Heart right ventricle (tissue), 16 donors: Measurements from ENCODE around the gene TMC2. TPM values are rescaled to one million over a fixed set of nuclear protein-coding genes. Genes with fewer than 3 reads are reported as not detected.

ENCODE experiments used
- ATAC-seq, 8 donors: fragments of 200-7000 bp; cut with Tn5 transposase; one replicate each; pipeline ENCODE4 v1.9.1; 2020; ENCODE audit warnings: mild to moderate bottlenecking in 8 of 8, moderate library complexity in 8 of 8, moderate number of reproducible peaks in 1 of 8
- DNase-seq, 2 donors: peaks; one replicate each; pipeline ENCODE4 v3.0.0-alpha.2; 2020
- H3K27ac ChIP-seq, 10 donors: fragments of 200-600 bp; sonication (generic) in 2 of 10; one replicate each; pipeline versions ENCODE4 v1.5.0 to v1.8.0; 2020 to 2022; ENCODE audit warnings: mild to moderate bottlenecking in 3 of 10
- H3K27me3 ChIP-seq, 7 donors: fragments of 200-600 bp; one replicate each; pipeline ENCODE4 v1.8.0; 2021 to 2022; ENCODE audit warnings: mild to moderate bottlenecking in 2 of 7
- H3K36me3 ChIP-seq, 9 donors: fragments of 200-600 bp; sonication (generic) in 1 of 9; one replicate each; pipeline versions ENCODE4 v1.5.0 to v1.8.0; 2020 to 2022; ENCODE audit warnings: mild to moderate bottlenecking in 2 of 9
- H3K4me1 ChIP-seq, 9 donors: fragments of 200-600 bp; sonication (generic) in 1 of 9; one replicate each; pipeline versions ENCODE4 v1.5.0 to v1.8.0; 2020 to 2022; ENCODE audit warnings: mild to moderate bottlenecking in 4 of 9
- H3K4me3 ChIP-seq, 10 donors: fragments of 200-600 bp; sonication (generic) in 2 of 10; one replicate each; pipeline versions ENCODE4 v1.5.0 to v1.8.0; 2020 to 2022; ENCODE audit warnings: mild to moderate bottlenecking in 7 of 10, moderate library complexity in 2 of 10
- H3K9me3 ChIP-seq, 11 donors: fragments of 200-600 bp in 10 of 11; sonication (generic) in 2 of 11; one replicate each; pipeline versions ENCODE4 v1.5.0 to v1.8.0; 2013 to 2022; ENCODE audit warnings: mild to moderate bottlenecking in 2 of 11, control low read depth in 1 of 11, moderate library complexity in 1 of 11
- WGBS, 2 donors: extraction: QIAGEN DNeasy Blood & Tissue Kit; methylation state at CpG; one replicate each; pipeline ENCODE4 v1.1.7; 2013; ENCODE audit warnings: inconsistent platforms in 1 of 2; 5-methylcytosine and 5-hydroxymethylcytosine counted together
- intact Hi-C, 10 donors: fragments of 100-400 bp; cut with DNase I; formaldehyde crosslinking; loops; one replicate each; pipeline versions ENCODE4 v1.11.1 to v1.14.2; 2022
- polyA plus RNA-seq, 2 donors: library from polyadenylated mRNA; stranded (reverse); fragments of 200-250 nt; gene quantifications; one replicate each; pipeline ENCODE4 v1.2.3, GENCODE V29; 2013
- total RNA-seq, 10 donors: library from RNA; stranded (reverse); fragmentation: NEBNext Ultra II Directional in 3 of 10; extraction: Animal tissue kit (Norgen Biotek cat#: 25700) in 3 of 10; gene quantifications; one replicate each; pipeline versions ENCODE4 v1.2.1 to v1.2.4, GENCODE V29; 2021 to 2023
- TF ChIP-seq, protein P1 (sequence below), 9 donors: fragments of 200-600 bp; sonication (generic) in 2 of 9; IDR thresholded peaks; one replicate each; pipeline versions ENCODE4 v1.5.0 to v1.8.0; 2021 to 2022; ENCODE audit warnings: antibody characterized with exemption in 9 of 9, mild to moderate bottlenecking in 5 of 9, moderate library complexity in 1 of 9
- donor health status: Arrhythmogenic right ventricular cardiomyopathy.
- donor health status: ischemic (EF 13 %, LVEDD 7.1; RV severe dilation, severe dysfunction).
- donor health status: healthy with polysubstance abuse.
- donor health status: DM: no; HTN: yes; CAD: no.
- donor health status: DM: no; HTN: no; CAD: no.
- donor health status: ischemic (EF 25% LVEDD 6.9; RV normal size, moderate dysfunction).
- donor health status: ischemic (EF 25% LVEDD 5.7; RV mildly dilated, moderate dysfunction).
- donor health status: healthy.
- donor health status: DM: yes; HTN: yes; CAD: no.
- donor health status: Ischemic cardiomyopathy.
- donor health status: ischemic (EF 35%, LVEDD 5.7; RV mildly dilated, moderate dysfunction).
- donor health status: nonischemic (EF 11% LVEDD 7.7; RV severe dilation, severe dysfunction).
- donor health status: DM: yes; HTN: yes; CAD: no.
- donor health status: PGD.
- donor health status: ischemic (EF 29% LVEDD 5.4; RV normal size, mild dysfunction).
- donor health status: nonischemic (EF 23%, LVEDD 6.1; RV moderate dilation, normal function).

Gene TMC2
- total and polyA plus RNA-seq, 12 donors: 0.20 TPM; not detected in 11

GRCh38 chr20:2593756-2594155 lies 57.4 kb downstream of the TMC2 start:
- Histone ChIP-seq H3K4me3 (no peak overlapping the region), H3K36me3 (no peaks in the 10 kb centered on the region), H3K27me3 (peaks cover 0 to 45% (median 19%) of the 10 kb centered on the region in 7 donors), H3K4me1 (no peaks in the 10 kb centered on the region), H3K27ac (no peak overlapping the region), H3K9me3 (no peaks in the 10 kb centered on the region)
- WGBS, 2 donors: 63 to 86% methylated on average over 1 of the region's 1 CpG
- TF ChIP-seq, protein P1, sequence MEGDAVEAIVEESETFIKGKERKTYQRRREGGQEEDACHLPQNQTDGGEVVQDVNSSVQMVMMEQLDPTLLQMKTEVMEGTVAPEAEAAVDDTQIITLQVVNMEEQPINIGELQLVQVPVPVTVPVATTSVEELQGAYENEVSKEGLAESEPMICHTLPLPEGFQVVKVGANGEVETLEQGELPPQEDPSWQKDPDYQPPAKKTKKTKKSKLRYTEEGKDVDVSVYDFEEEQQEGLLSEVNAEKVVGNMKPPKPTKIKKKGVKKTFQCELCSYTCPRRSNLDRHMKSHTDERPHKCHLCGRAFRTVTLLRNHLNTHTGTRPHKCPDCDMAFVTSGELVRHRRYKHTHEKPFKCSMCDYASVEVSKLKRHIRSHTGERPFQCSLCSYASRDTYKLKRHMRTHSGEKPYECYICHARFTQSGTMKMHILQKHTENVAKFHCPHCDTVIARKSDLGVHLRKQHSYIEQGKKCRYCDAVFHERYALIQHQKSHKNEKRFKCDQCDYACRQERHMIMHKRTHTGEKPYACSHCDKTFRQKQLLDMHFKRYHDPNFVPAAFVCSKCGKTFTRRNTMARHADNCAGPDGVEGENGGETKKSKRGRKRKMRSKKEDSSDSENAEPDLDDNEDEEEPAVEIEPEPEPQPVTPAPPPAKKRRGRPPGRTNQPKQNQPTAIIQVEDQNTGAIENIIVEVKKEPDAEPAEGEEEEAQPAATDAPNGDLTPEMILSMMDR (IDR thresholded peaks at IDR 0.05): no peak
- DNase-seq (no peak), ATAC-seq (no peak)
- intact Hi-C loops: no loop called here

GRCh38 chr20:2595076-2595475 lies 58.7 kb downstream of the TMC2 start:
- intact Hi-C loops: no loop called here
- TF ChIP-seq, protein P1 (IDR thresholded peaks at IDR 0.05): no peak
- no peak for ATAC-seq
- no peaks in the 10 kb centered on the region for H3K4me1 ChIP-seq
- peaks cover 0 to 38% (median 23%) of the 10 kb centered on the region in 7 donors for H3K27me3 ChIP-seq
- WGBS, 2 donors: 80 to 89% methylated on average over 2 of the region's 2 CpGs
- H3K36me3 ChIP-seq: no peaks in the 10 kb centered on the region
- H3K9me3 ChIP-seq: no peaks in the 10 kb centered on the region
- no peak overlapping the region for H3K27ac ChIP-seq
- DNase-seq: no peak
- no peak overlapping the region for H3K4me3 ChIP-seq

DNA sequence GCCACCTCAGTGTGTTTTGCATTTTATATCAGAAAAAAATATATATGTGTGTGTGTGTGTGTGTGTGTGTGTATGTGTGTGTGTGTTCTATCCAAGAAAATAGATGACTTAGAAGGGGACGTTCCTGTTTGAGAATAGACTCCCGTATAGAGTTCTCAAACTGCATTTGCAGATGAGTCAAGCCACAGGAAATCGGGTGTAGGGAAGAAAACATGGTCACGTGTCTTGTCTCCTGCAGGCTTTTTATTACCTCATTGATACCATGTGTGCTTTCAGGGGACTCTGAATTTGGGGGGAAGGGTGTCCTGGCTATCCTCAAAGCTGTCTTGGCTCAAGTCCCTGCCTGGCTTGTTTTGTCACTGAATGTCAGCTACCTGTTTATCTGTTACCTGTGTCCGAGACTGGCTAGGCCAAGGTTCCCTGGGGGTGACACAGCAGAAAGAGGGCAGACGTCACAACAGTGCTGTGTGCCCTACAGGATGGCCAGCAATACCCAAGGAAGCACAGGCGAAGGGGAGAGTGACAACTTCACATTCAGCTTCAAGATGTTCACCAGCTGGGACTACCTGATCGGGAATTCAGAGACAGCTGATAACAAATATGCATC lies 60.4 kb downstream of the TMC2 start:
- DNase-seq (no peak), ATAC-seq (no peak)
- 41 to 48% methylated on average over 8 of the region's 8 CpGs for WGBS, 2 donors
- no peak overlapping the region for H3K27ac ChIP-seq
- H3K4me3 ChIP-seq: no peak overlapping the region
- no peaks in the 10 kb centered on the region for H3K4me1 ChIP-seq
- peaks cover 0 to 31% (median 18%) of the 10 kb centered on the region in 7 donors for H3K27me3 ChIP-seq
- no peaks in the 10 kb centered on the region for H3K9me3 ChIP-seq
- no peaks in the 10 kb centered on the region for H3K36me3 ChIP-seq
- TF ChIP-seq, protein P1 (IDR thresholded peaks at IDR 0.05): no peak
- intact Hi-C loops: no loop called here

DNA sequence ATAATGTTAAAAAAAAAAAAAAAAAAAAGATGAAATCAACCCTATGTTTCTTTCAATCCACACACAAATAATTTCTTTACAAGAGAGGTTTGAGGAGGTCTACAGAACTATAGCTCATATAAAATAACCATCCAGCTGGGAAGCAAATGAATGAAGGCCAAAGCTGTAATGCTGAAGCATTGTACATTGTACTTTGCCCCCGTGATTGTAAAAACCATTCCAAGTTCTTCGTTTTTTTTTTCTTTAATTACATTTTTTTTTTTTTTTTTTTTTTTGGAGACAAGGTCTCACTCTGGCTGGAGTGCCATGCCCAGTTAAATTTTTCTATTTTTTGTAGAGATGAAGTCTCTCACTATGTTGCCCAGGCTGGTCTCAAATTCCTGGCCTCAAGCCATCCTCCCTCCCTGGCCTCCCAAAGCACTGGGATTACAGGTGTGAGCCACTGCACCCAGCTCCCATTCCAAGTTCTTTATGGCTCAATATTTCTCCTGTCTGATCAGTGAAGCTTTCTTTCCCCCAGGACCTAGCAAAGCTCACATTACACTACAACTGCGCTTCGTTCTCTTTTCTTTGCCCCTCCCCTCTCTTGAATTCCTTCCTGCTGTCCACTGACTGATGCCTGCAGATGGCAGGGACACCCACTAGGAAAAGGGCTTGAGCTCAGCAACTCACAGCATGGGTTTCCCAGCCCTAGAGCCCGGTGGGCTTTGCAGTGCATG lies 63.1 kb downstream of the TMC2 start:
- Histone ChIP-seq H3K9me3 (no peaks in the 10 kb centered on the region), H3K36me3 (no peaks in the 10 kb centered on the region), H3K27me3 (peaks cover 0 to 21% (median 9%) of the 10 kb centered on the region in 7 donors), H3K4me1 (no peaks in the 10 kb centered on the region), H3K4me3 (no peak overlapping the region), H3K27ac (no peak overlapping the region)
- DNase-seq (no peak), ATAC-seq (no peak)
- WGBS, 2 donors: 29 to 37% methylated on average over 5 of the region's 5 CpGs
- TF ChIP-seq, protein P1 (IDR thresholded peaks at IDR 0.05): no peak
- intact Hi-C loops: no loop called here
